GM03348 (cell line): Measurements from ENCODE around the gene EPB41L2.
A peak's percentile ranks its signal among the peaks of the same experiment; 100 is the strongest.
"Not testable (repeated sequence)": the region's sequence is repeated elsewhere in the genome, so short reads cannot be mapped to it uniquely, and the experiment has no call there.

Experiments used
- DNase-seq: peaks from one replicate; pipeline ENCODE4 v3.0.0; 2012; ENCODE audit warnings: low spot score

Gene EPB41L2

DNA sequence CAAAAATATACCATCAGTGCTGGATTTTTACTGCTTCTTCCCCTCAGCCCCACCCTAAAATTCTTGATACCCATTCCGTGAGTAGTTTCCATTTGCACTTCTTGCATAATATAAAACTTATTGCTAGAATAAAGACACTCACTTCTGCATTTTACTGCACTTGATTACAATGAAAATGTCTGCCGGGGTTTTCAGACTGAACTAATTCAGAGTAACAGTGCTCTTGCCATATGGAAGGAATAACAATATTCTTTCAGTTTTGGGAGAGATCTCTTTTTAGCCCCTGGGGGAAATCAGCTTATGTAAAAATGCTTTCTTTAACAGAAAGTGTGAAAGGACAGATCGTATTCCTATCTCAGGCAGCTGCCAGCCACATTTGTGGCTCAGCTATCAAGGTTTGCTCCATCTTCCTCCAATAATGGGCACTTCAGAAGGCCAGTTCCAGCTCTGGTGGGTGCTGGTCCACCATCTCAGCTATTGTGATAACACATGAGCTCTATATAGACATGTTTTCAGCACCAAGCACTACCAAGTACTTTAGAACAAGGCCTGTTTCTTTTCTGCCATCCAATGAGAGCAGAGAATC, 226.9 kb downstream of the EPB41L2 start:
- DNase-seq, result no peak

GRCh38 chr6:130834482-130835251, 228.4 kb downstream of the EPB41L2 start:
- DNase-seq, result no peak

GRCh38 chr6:130833569-130833968, 229.5 kb downstream of the EPB41L2 start:
- no peak for DNase-seq

GRCh38 chr6:130831607-130832006, 231.4 kb downstream of the EPB41L2 start:
- DNase-seq, result no peak

DNA sequence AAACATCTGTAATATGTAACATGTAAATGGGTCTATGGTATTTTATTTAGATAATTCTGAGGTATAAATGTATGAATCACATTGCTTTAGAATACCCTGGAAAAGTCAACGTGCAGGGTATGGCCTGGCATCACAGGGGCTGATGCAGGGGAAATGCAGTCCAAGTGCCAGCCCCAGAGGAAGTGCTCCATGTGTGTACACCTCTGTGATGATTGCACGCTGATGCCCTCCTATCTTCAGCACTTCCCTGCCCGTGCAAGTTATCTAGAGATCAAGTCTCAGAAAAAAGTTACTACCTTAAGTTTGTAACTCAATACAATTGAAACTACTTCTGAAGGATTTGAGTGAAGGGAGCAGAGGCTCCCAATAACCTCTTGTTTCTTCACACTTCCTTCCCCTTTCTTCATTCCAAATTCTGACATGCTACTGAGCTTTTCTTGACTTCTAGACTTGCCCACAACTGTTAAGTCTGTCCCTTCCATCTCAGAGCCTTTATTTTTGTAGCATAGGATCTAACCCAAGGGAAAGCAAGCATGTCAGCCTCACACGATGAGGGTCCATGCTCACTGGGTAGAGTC, 233.6 kb downstream of the EPB41L2 start:
- DNase-seq, result no peak

GRCh38 chr6:130827247-130828149, 235.5 kb downstream of the EPB41L2 start, which contains the start of gene SMLR1:
Gene SMLR1, plus strand, starts transcription at chr6:130827406. Its CDS starts 8 bp downstream, at chr6:130827414.
- no peak for DNase-seq

DNA sequence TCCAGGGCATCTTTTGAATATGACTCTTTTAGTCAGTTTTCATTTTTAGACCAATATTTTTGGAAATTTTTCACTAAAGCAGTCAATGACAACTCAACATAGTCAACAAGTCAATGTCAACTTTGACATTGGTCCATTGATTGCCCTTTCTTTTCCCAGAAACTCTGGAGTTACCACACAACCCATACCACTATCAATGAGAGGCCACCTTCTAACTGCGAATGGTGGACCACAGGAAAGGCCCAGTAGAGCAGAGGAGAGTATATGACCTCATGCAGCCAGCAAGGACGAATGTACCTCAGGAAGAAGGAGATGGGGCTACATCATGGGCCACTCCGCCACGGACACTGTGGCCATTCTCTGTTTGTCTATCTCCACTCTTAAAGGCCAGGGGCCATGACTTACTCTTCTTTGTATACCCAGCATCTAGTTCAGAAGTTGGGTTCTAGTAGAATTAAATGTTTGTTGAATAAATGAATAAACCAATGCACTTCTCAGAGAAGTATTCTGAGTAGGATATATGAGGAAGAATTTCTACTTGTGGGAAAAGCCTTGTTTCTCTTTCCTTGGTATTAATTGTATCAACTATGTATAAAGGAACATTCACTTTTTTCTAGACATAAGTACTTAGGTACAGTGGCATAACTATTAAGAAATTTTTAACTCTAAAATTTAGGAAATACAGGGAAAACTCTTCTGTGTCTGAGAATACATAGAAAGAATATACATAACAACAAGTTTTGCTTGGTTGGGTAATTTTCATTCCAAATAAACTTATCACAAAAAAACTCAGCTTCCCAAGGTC, 236.4 kb downstream of the EPB41L2 start:
- no peak for DNase-seq

DNA sequence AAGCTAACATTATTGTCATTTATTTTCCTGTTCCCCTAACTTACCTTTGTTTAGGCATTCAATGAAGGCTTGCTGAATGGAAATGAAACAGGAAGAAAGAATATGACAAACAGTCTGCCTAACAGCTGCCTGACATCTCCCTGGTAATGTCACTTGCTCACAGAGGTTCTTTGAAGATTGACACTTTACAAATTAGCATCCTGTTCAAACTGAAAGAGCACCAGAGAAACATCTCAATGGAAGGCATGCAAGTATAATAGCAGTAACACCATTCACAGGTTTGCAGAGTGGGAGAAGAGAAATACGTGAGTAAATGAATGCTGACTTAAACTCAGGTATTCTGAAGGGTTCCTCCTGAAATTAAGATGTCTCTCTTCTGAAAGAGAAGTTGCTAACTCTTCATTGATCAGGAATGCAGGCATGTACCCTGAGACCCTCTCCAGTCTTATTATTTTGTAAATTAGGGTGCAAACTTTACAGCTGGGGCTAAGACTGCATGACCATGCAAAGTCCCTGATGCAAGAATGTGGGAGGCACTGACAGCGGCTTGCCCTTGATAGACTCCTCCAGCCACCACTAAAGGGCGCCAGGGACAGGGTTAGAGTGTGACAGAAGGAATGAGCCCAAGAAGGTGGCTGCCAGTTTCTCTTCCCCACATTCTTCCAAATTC, 237.1 kb downstream of the EPB41L2 start:
- DNase-seq, result no peak

DNA sequence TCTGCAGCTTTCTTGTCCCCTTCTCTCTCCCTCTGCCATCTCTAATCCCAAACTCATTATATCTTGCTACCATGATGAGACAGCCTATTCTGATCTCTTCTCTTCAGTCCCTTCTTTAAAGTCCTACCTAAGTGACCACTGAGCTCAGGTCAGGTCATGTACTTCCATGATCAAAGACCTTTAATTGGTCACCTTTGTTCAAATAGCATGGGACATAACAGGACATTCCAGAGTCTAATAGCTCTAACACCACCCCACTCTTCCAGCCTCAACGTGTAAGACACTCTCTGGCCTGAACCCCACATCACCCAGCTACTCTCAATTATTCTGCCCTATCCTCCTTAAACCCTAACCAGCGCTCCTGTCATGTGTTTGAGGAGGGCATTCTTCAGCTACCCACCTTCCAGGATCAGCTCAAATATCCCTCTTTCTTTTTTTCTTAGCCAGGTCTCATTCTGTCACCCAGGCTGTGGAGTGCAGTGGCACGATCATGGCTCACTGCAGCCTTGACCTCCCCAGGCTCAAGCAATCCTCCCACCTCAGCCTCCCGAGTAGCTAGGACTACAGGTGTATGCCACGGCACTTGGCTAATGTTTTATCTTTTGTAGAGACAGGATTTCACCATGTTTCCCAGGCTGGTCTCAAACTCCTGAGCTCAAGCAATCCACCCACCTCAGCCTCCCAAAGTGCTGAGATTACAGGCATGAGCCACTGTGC, 237.9 kb downstream of the EPB41L2 start:
- no peak for DNase-seq

- no peak for DNase-seq
Measured at GRCh38 chr6:130822736-130823135, 240.3 kb downstream of the EPB41L2 start.

DNA sequence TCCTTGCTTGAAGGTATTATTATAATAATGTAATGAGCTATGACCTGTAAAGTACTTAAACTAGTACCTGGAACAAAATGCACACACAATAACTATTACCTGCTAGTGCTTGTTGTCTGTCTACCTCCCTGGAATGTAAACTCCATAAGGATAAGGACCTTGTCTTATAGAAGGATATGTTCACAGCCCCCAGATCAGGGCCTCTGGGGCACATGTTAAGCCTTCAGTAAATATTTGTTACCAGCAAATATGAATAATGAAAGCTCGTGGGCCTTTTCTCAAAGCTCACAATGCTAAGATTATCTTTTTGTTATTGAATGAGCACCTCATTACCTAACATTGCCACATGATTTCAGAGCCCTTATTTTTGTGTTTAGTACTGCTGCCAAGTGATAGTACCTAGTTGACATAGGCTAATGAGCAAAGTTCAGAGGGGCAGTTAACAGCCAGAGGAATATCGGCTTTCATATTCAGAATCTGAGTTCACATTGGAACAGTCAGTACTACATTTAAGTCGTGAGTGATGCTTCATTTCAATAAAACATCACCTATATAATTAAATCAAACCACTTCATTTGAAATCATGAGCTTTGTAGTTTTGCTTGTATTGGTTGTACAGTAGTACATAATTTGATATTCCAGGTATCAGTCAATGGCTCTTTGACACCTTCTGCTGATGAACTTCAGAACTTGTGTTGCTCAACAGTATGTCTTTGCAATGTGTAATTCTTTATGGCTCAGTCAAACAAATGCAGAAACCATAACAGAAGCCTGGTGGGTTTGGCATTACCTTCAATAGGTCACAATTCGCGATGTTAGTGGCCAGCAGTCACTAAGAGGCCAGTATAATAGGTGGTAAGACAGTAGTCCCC, 247.6 kb downstream of the EPB41L2 start:
- DNase-seq, result no peak

- DNase-seq, result no peak
Measured at GRCh38 chr6:130814506-130814905, 248.5 kb downstream of the EPB41L2 start.

DNA sequence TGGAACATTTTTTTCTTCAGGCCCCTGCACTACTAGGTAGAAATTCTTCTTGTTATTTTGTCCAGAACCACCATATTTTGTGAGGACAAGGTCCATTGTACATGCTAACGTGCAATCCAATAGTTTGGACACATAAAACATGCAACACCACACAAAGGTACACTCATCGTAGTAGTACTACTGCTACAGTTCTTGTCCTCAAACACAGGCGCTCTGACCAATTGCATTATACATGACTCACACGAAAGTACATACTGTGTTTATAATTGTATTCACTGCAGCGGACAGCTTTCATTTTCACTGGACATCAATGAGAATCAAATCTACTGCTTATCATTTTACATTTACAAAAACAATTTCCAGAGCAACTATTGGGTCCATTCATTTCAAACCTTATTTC, 251.1 kb downstream of the EPB41L2 start:
- no peak for DNase-seq

GRCh38 chr6:130810307-130811030, 252.6 kb downstream of the EPB41L2 start:
- peak; percentile 36 for DNase-seq

GRCh38 chr6:130801368-130801767, 261.7 kb downstream of the EPB41L2 start:
- not testable (repeated sequence) for DNase-seq

DNA sequence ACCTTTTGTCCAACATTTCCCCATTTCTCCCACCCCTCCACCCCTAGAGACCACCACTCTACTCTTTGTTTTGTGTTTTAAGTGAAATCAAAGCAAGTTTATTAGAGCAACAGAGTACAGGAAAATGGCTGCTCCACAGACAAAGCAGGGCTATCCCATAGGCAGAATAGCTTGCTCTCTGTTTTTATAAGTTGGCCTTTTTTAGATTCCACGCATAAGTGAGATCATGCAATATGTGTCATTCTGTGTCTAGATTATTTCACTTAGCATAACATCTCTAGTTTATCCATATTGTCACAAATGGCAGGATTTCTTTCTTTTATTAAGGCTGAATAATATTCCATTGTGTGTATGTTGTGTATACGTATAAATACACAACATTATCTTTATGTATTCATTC, 266.0 kb downstream of the EPB41L2 start:
- DNase-seq, result no peak

GRCh38 chr6:130796313-130796905, 266.6 kb downstream of the EPB41L2 start:
- DNase-seq, result peak; percentile 47

DNA sequence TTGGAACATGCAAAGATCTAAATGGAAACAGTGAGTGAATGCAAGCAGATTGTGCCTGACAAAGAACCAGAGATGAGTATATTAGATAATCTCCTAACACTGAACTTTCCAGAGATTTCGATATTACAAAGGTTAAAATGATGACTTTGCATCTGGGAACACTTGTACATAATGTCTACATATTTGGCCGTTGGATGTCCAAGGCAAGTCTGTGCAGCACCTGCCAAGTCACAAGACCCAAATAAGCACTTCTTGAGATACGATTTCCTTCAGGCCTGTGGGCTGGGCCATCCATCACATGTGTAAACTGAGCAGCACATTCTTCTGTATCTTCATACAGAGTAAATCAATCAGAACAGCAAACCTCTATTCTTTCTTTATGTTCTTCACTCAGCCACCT, 268.3 kb downstream of the EPB41L2 start:
- no peak for DNase-seq
